Thoracic aorta (tissue), 2 donors: ENCODE results near the gene ATP7B. TPM values are rescaled to one million over a fixed set of nuclear protein-coding genes. Genes with fewer than 3 reads are reported as not detected.

ENCODE experiments used
- ATAC-seq: fragments of 150-250 bp; one replicate; pipeline ENCODE4 v1.8.0; 2017; ENCODE audit warnings: low read depth; ENCODE audit not compliant: insufficient number of reproducible peaks, low FRiP score
- DNase-seq: peaks from one replicate; pipeline ENCODE4 v3.0.0-alpha.2; 2020; ENCODE audit warnings: low spot score
- H3K27ac ChIP-seq, 2 donors: fragments of 200-600 bp; sonication (generic); 1 replicate in 1 of 2; 2 replicates in 1 of 2; pipeline ENCODE4 v1.5.1; 2016; ENCODE audit warnings: mild to moderate bottlenecking in 2 of 2, moderate library complexity in 2 of 2
- H3K27me3 ChIP-seq: fragments of 200-600 bp; sonication (generic); replicated peaks from 2 replicates; pipeline ENCODE4 v1.6.0; 2016; ENCODE audit warnings: mild to moderate bottlenecking; ENCODE audit not compliant: insufficient read depth
- H3K36me3 ChIP-seq: fragments of 200-600 bp; sonication (generic); one replicate; pipeline ENCODE4 v1.5.1; 2016
- H3K4me1 ChIP-seq, 2 donors: fragments of 200-600 bp; sonication (generic); 1 replicate in 1 of 2; 2 replicates in 1 of 2; pipeline versions ENCODE4 v1.5.1 to v1.6.0; 2016; ENCODE audit warnings: low read depth in 2 of 2, mild to moderate bottlenecking in 1 of 2; ENCODE audit not compliant: control insufficient read depth in 1 of 2
- H3K4me3 ChIP-seq: fragments of 200-600 bp; sonication (generic); 2 replicates; pipeline ENCODE4 v1.5.1; 2016; ENCODE audit warnings: mild to moderate bottlenecking
- H3K9me3 ChIP-seq: fragments of 200-600 bp; sonication (generic); 2 replicates; pipeline ENCODE4 v1.5.1; 2016
- total RNA-seq, 2 donors: library from RNA; depleted of rRNA; stranded (reverse); fragments of >200 nt; gene quantifications; one replicate each; pipeline versions ENCODE4 v1.1.0 to v1.2.3, GENCODE V29; 2016
- TF ChIP-seq, protein P1 (sequence below): fragments of 200-600 bp; sonication (generic); IDR thresholded peaks from one replicate; pipeline ENCODE4 v1.5.1; 2019; ENCODE audit warnings: antibody characterized with exemption

ATP7B gene
- total RNA-seq, 2 donors from 2014 or later, result 6.8 to 7.1 TPM

DNA sequence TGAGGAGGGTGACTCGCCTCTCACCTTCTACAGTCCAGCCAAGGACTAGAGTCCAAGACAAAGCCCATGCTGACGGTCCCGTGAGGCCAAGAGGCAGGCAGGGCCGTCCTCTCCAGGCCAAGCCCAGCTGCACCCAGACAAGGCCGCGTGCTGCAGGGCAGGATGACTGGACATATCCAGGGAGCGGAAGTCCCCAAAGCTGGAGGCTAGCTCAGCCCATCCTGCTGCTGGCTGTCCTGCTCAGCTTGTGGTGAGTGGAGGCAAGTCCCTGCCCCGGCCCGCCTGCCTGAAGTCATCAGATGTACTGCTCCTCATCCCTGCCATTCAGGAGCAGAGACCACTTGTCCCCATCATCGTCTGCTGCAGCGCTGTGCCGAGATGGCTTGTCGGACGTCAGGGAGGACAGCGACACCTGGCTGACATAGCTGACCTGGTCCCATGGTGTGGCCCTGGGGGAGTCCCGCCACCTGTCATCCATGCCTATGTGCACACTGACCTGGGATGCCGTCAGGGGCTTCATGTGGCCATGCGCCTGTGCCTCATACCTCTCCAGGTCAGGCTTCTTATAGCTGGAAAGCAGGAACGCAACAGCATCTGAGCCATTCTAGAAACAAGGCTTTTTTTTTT is 76.7 kb downstream of the ATP7B start:
- Histone ChIP-seq H3K4me3 (no peak overlapping the region), H3K27me3 (no peaks in the 10 kb centered on the region), H3K4me1 (no peaks in the 10 kb centered on the region), H3K27ac (no peak overlapping the region), H3K9me3 (no peaks in the 10 kb centered on the region), H3K36me3 (peaks cover 9% of the 10 kb centered on the region)
- TF ChIP-seq, protein P1, sequence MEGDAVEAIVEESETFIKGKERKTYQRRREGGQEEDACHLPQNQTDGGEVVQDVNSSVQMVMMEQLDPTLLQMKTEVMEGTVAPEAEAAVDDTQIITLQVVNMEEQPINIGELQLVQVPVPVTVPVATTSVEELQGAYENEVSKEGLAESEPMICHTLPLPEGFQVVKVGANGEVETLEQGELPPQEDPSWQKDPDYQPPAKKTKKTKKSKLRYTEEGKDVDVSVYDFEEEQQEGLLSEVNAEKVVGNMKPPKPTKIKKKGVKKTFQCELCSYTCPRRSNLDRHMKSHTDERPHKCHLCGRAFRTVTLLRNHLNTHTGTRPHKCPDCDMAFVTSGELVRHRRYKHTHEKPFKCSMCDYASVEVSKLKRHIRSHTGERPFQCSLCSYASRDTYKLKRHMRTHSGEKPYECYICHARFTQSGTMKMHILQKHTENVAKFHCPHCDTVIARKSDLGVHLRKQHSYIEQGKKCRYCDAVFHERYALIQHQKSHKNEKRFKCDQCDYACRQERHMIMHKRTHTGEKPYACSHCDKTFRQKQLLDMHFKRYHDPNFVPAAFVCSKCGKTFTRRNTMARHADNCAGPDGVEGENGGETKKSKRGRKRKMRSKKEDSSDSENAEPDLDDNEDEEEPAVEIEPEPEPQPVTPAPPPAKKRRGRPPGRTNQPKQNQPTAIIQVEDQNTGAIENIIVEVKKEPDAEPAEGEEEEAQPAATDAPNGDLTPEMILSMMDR, result no peak
- DNase-seq, result no peak
- no peak for ATAC-seq

DNA sequence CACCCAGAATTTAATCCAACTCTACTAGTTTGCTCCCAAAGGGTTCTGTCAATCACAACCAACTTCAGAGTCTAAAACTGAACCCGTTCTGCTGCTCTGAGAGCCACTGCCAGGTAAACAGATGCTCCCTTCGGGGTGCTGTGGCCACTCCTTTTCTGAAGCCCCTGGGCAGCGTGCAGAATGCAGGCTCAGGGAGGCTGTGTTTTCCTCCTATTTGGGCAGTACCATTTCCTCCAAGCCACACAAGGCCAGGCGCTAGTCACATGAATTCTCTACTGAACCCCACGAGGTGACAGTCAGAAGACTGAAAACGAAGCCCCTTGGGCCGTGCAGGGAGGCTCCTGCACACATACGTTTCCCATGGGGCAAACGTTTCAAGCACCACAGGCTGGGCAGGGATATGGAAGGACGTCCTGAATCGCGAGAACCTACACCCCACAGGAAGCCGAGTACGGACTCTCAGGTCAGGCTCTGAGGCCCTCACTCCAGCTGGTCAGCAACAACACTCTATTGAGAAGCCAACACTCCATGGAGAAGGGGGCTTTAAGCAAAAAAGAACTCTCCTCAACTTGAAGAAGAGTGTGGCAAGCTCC is 77.7 kb downstream of the ATP7B start:
- Histone ChIP-seq H3K4me1 (no peaks in the 10 kb centered on the region), H3K36me3 (peaks cover 9% of the 10 kb centered on the region), H3K4me3 (no peak overlapping the region), H3K27ac (no peak overlapping the region), H3K27me3 (no peaks in the 10 kb centered on the region), H3K9me3 (no peaks in the 10 kb centered on the region)
- ATAC-seq, result no peak
- TF ChIP-seq, protein P1, result no peak
- DNase-seq, result no peak

DNA sequence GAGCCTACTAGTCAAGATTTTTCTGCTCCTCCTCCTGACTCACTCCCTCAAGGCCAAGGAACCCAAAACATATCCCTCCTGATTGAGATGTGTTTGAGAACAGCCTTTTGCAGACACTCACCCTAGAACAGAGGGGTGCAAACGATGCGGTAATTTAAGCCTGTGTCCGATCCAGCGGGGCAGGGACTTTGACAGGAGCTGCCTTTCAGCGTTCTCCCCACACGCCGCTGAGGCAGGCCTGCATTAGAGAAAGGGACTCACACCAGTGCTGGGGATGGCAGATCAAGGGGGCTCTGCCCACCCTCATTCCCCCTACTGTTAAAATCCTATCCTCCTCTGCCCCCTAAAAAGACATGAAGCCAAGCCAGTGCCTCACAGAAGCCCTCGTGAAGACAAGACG is 79.0 kb downstream of the ATP7B start:
- TF ChIP-seq, protein P1, result no peak
- H3K4me3 ChIP-seq, result no peak overlapping the region
- no peaks in the 10 kb centered on the region for H3K27me3 ChIP-seq
- peaks cover 9% of the 10 kb centered on the region for H3K36me3 ChIP-seq
- DNase-seq, result no peak
- H3K4me1 ChIP-seq, result no peaks in the 10 kb centered on the region
- no peak for ATAC-seq
- H3K27ac ChIP-seq, result no peak overlapping the region
- H3K9me3 ChIP-seq, result no peaks in the 10 kb centered on the region

DNA sequence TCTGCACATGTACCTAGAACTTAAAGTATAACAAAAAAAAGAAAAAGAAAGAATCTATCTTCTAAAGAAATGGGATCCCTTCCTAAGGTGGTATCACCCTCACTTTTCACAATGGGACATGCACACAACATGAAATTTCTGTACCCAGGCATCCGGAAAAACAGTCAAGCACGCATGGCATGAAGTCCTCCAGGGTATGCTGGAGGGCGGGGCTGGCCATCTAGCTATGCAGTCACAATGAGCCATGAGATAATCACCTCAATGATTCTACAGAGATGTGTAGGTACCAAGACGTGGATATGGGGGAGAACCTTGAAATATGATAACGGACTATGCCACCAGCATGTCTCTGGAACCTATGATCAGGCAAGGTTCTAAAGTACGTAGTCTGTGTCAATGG is 79.6 kb downstream of the ATP7B start:
- peaks cover 9% of the 10 kb centered on the region for H3K36me3 ChIP-seq
- H3K27ac ChIP-seq, result no peak overlapping the region
- no peaks in the 10 kb centered on the region for H3K4me1 ChIP-seq
- ATAC-seq (no peak), DNase-seq (no peak)
- H3K4me3 ChIP-seq, result no peak overlapping the region
- no peaks in the 10 kb centered on the region for H3K9me3 ChIP-seq
- TF ChIP-seq, protein P1, result no peak
- H3K27me3 ChIP-seq, result no peaks in the 10 kb centered on the region

DNA sequence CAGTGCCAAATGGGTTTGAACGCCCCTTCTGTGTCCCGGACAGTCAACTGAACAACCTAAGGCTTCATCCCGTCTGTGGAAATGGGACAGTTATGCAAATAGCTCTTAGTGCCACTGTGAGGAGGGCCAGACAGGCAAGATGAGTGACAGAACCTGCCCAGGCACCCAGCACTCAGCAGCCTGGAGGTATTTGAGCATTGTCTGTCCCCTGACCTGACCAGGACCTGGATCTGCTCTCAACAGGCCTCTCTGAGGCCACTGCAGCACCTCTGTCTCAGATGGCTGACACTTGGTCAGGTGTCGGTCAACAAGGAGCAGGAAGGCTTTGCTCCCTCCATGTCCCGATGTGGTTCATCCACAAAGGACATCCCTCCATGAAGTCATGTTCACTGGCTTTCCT is 81.6 kb downstream of the ATP7B start:
- no peak for ATAC-seq
- Histone ChIP-seq H3K27ac (no peak overlapping the region), H3K9me3 (no peaks in the 10 kb centered on the region), H3K4me3 (no peak overlapping the region), H3K4me1 (no peaks in the 10 kb centered on the region), H3K27me3 (no peaks in the 10 kb centered on the region), H3K36me3 (peaks cover 2% of the 10 kb centered on the region)
- no peak for DNase-seq
- TF ChIP-seq, protein P1, result no peak
